Measurements from ENCODE around the gene PMVK.
A peak's percentile ranks its signal among the peaks of the same experiment; 100 is the strongest.

Gene PMVK

GRCh38 chr1:154881820-154882535, 54.5 kb downstream of the PMVK start:
- DNase-seq (ENCODE audit: low read depth in 2 of 3, low spot score in 1 of 3), result no peak

DNA sequence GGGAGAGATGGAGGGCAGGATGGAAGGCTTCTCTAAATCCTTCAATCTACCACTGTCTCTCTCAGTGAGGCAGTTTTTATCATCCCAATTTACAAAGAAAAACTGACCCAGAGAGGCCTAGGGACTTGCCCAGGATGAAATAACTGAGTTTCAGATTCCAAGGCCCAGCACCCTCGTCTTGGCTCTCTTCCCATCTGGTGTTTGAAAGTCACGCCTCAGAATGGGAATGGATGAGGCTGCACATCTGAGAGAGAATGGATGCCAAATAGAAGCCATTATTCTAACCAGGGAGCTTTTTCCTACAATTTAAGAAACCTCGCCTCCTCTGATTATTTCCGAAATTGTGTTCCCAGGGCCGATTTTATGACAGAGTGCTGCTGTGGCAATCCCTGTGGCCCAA, 55.8 kb downstream of the PMVK start:
- no peak for DNase-seq (ENCODE audit: low read depth in 2 of 3, low spot score in 1 of 3)

- no peak for DNase-seq (ENCODE audit: low read depth in 2 of 3, low spot score in 1 of 3)
Observed at GRCh38 chr1:154879038-154879421, 57.5 kb downstream of the PMVK start.

DNA sequence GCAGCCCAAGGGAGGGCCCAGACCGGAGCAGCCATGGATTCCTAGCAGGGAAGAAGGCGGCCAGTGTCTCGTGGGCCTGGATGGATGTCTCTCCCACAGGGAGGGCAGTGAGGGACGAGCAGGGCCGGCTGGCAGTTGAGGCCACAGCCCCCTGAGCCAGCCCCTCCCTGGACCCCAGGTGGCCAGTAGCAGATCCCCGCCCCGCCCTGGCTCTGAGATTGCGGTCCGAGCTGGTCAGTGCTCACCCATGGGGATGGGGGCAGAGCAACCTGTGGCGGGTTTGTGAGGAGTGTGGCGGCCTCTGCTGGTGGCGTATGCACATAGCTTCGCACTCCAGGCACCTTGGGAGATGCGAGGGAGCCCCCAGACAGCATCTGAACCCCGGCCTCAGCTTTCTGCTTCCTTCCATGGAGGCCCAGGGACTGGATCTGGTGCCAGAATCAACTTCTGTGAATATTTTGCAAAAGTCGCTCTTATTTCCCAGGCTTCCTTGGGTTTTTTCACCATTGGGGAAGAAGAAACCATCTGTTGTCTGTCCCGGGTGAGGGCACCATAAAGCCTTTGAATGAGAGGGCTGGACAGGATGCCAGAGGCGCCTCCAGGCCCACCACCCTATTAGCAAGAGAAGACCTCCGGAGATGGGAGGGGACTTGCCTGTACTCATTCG, 58.0 kb downstream of the PMVK start:
- peak; percentile 59 to 76 (median 69) for DNase-seq (ENCODE audit: low read depth in 2 of 3, low spot score in 1 of 3)

GRCh38 chr1:154877370-154877974, 59.0 kb downstream of the PMVK start:
- DNase-seq (ENCODE audit: low read depth in 2 of 3, low spot score in 1 of 3), result no peak

GRCh38 chr1:154876842-154877369, 59.6 kb downstream of the PMVK start:
- DNase-seq (ENCODE audit: low read depth in 2 of 3, low spot score in 1 of 3), result no peak
